GM12878 (cell line): ENCODE data around the gene AGO4. TPM values are rescaled to one million over a fixed set of nuclear protein-coding genes. Genes with fewer than 3 reads are reported as not detected.
"Not testable (repeated sequence)": the region's sequence is repeated elsewhere in the genome, so short reads cannot be mapped to it uniquely, and the experiment has no call there.

Experiments used
- ATAC-seq: fragments of 200-7000 bp; cut with Tn5 transposase; 3 replicates; pipeline ENCODE4 v1.9.1; 2020; ENCODE audit warnings: mild to moderate bottlenecking, moderate library complexity
- BruUV-seq: library from RNA; stranded (reverse); fragments of 400-500 nt; replicated peaks from 2 replicates; lab custom pipeline; 2021; lab: Mats Ljungman, UMichigan
- CTCF ChIA-PET: fragments of 300-600 bp; sonication (Branson Sonifier 250); formaldehyde crosslinking; extraction: SDS; loops from one replicate; lab custom pipeline; 2021; ENCODE audit warnings: inconsistent platforms; lab: Yijun Ruan, JAX
- POLR2A ChIA-PET: fragments of 350-600 bp; formaldehyde crosslinking; extraction: SDS; loops from one replicate; lab custom pipeline; 2021; ENCODE audit warnings: inconsistent platforms; lab: Charles Lee
- RAD21 ChIA-PET: fragments of 300-600 bp; sonication (Branson Sonifier 250); formaldehyde crosslinking; loops from one replicate; lab custom pipeline; 2023; ENCODE audit warnings: antibody characterized with exemption; ENCODE audit not compliant: unreplicated experiment; lab: Charles Lee
- SMC1A ChIA-PET: fragments of 300-600 bp; sonication (Branson Sonifier 250); formaldehyde crosslinking; loops from one replicate; lab custom pipeline; 2023; ENCODE audit not compliant: unreplicated experiment, uncharacterized antibody; lab: Charles Lee
- DNase-seq: peaks from one replicate; pipeline ENCODE4 v3.0.0-alpha.2; 2011; ENCODE audit warnings: low read depth, low spot score
- FAIRE-seq: peaks from 3 replicates; lab custom pipeline; 2011; peaks lifted over from hg19 to GRCh38; lab: Jason Lieb, UNC
- H2AFZ ChIP-seq: 2 replicates; pipeline ENCODE4 v1.6.0; 2011; ENCODE audit warnings: low read depth, low read length, control low read depth; ENCODE audit not compliant: control insufficient read depth
- H3K27ac ChIP-seq: 2 replicates; pipeline ENCODE4 v1.5.1; 2011; ENCODE audit warnings: control low read depth; ENCODE audit not compliant: control insufficient read depth, insufficient read depth
- H3K27me3 ChIP-seq, 2 experiments: replicated peaks in 1 of 2; 2 replicates each; pipeline versions ENCODE4 v1.6.0 to v1.6.1; 2011; ENCODE audit warnings: low read length in 1 of 2; ENCODE audit not compliant: control insufficient read depth in 2 of 2, insufficient read depth in 2 of 2
- H3K36me3 ChIP-seq, 2 experiments: 2 replicates each; pipeline ENCODE4 v1.5.1; 2011; ENCODE audit warnings: low read length in 1 of 2; ENCODE audit not compliant: control insufficient read depth in 2 of 2, insufficient read depth in 2 of 2
- H3K4me1 ChIP-seq: 2 replicates; pipeline ENCODE4 v1.6.1; 2011; ENCODE audit warnings: mild to moderate bottlenecking, low read length, moderate library complexity, mixed read lengths; ENCODE audit not compliant: control insufficient read depth, insufficient read depth
- H3K4me2 ChIP-seq: 2 replicates; pipeline ENCODE4 v1.6.0; 2011; ENCODE audit warnings: control low read depth; ENCODE audit not compliant: control insufficient read depth, insufficient read depth
- H3K4me3 ChIP-seq: fragments of 200-600 bp; sonication (generic); 2 replicates; pipeline ENCODE4 v1.5.1; 2016
- H3K79me2 ChIP-seq: 2 replicates; pipeline ENCODE4 v1.6.0; 2011; ENCODE audit warnings: low read length; ENCODE audit not compliant: control insufficient read depth, insufficient read depth
- H3K9ac ChIP-seq: 2 replicates; pipeline ENCODE4 v1.8.0; 2011; ENCODE audit warnings: low read length, control low read depth, mixed read lengths; ENCODE audit not compliant: control insufficient read depth, insufficient read depth
- H3K9me3 ChIP-seq: replicated peaks from 3 replicates; pipeline ENCODE4 v1.5.1; 2011; ENCODE audit warnings: mild to moderate bottlenecking, low read length; ENCODE audit not compliant: control insufficient read depth, insufficient read depth
- H4K20me1 ChIP-seq: 2 replicates; pipeline ENCODE4 v1.6.0; 2011; ENCODE audit not compliant: control insufficient read depth, insufficient read depth
- SIN3A ChIP-seq: IDR thresholded peaks from 2 replicates; pipeline ENCODE4 v1.6.1; 2012; ENCODE audit warnings: low read depth, low read length, improper control_type of control experiment
- WGBS: methylation state at CpG from one replicate; pipeline ENCODE4 v1.1.6; 2016; ENCODE audit warnings: low lambda C conversion rate; ENCODE audit not compliant: insufficient replicate concordance, insufficient coverage; ENCODE audit errors: missing lambda C conversion rate; 5-methylcytosine and 5-hydroxymethylcytosine counted together
- in situ Hi-C: fragments of 300-500 bp; cut with MboI; formaldehyde crosslinking; loops from 9 replicates; pipeline ENCODE4 v1.14.3; 2018; ENCODE audit warnings: mixed read lengths
- intact Hi-C: fragments of 100-400 bp; cut with micrococcal nuclease; formaldehyde crosslinking; loops from one replicate; pipeline ENCODE4 v1.14.2; 2022; ENCODE audit not compliant: unreplicated experiment
- polyA plus RNA-seq, 11 experiments: library from polyadenylated mRNA; depleted of rRNA in 4 of 11; unstranded in 6 of 11; stranded (reverse) in 5 of 11; fragments of >200 nt; fragmentation: Nextera tagmentation in 4 of 11; fragmentation: Illumina TruSeq in 1 of 11; extraction: Ambion mirVana in 4 of 11; extraction: Trizol in 1 of 11; gene quantifications; 1 replicate in 1 of 11; 2 replicates in 10 of 11; pipeline versions ENCODE4 v1.2.1 to v1.2.3, GENCODE V29; 2011 to 2016; ENCODE audit warnings: inconsistent platforms in 2 of 11, missing spikeins in 2 of 11, low read depth in 1 of 11
- total RNA-seq, 4 experiments: library from RNA; depleted of rRNA in 3 of 4; stranded (reverse); fragments of >200 nt in 3 of 4; fragmentation: Illumina TruSeq in 1 of 4; extraction: Trizol in 1 of 4; gene quantifications; 2 replicates each; pipeline versions ENCODE4 v1.2.1 to v1.2.3, GENCODE V29; 2013 to 2021
- TF ChIP-seq, protein P1 (sequence below): fragments of 450-650 bp; conservative IDR thresholded peaks from 2 replicates; pipeline ENCODE4 v1.6.1; 2017; ENCODE audit warnings: mild to moderate bottlenecking, moderate library complexity
- TF ChIP-seq, protein P2 (sequence below): IDR thresholded peaks from 2 replicates; pipeline ENCODE4 v1.6.1; 2012; ENCODE audit warnings: mild to moderate bottlenecking, low read depth, low read length
- TF ChIP-seq, protein P3 (sequence below): fragments of 450-650 bp; IDR thresholded peaks from 2 replicates; pipeline ENCODE4 v1.6.1; 2014; ENCODE audit warnings: mild to moderate bottlenecking

AGO4 gene
- total and polyA plus RNA-seq, 10 of the 15 experiments (the other 5 are each of a cell fraction or from before 2014, with no cell fraction given) = 1.2 to 7.9 (median 3.2) TPM

DNA sequence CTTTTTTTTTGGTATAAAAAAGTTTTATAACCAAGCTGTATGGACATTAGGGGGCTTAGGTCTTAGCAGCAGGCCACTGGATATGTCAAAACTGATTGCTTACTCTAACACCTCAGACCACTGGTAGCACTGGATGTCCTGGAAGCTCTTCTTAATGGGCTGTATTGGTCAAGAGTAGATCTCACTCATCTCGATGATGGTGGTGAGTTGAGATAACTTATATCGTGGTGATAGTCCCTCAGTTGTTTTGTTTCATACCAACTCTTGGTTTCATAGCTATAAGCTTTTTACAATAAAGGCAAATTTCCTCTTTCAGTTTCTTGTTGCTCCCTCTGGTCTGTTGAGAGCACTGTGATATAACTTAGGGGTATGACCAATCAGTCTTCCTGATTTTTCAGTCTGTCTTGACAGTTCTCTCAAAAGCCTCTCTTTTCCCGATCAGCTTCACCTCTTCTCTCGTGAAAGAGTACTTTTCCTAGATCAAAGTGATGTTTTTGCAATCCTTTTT is 65.5 kb downstream of the AGO4 start (continued):
- TF ChIP-seq, protein P1, sequence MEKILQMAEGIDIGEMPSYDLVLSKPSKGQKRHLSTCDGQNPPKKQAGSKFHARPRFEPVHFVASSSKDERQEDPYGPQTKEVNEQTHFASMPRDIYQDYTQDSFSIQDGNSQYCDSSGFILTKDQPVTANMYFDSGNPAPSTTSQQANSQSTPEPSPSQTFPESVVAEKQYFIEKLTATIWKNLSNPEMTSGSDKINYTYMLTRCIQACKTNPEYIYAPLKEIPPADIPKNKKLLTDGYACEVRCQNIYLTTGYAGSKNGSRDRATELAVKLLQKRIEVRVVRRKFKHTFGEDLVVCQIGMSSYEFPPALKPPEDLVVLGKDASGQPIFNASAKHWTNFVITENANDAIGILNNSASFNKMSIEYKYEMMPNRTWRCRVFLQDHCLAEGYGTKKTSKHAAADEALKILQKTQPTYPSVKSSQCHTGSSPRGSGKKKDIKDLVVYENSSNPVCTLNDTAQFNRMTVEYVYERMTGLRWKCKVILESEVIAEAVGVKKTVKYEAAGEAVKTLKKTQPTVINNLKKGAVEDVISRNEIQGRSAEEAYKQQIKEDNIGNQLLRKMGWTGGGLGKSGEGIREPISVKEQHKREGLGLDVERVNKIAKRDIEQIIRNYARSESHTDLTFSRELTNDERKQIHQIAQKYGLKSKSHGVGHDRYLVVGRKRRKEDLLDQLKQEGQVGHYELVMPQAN = no peak

DNA sequence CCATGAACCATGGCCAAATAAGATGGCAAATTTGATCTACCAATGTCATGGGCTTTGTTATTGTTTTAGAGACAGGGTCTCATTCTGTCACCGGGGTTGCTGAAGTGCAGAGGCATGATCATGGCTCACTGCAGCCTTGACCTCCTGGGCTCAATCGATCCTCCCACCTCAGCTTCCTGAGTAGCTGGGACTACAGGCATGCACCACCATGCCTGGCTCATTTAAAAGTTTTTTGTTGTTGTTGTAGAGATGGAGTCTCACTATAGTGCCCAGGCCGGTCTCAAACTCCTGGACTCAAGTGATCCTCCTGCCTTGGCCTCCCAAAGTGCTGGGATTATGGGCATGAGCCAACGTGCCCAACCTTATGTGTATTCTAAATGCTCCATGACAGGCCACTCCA is 66.3 kb downstream of the AGO4 start:
- H3K9me3 ChIP-seq, H3K4me1 ChIP-seq, H3K4me2 ChIP-seq, RAD21 ChIA-PET, H3K79me2 ChIP-seq, H3K27me3 ChIP-seq, ATAC-seq, intact Hi-C loops, H3K9ac ChIP-seq, BruUV-seq, DNase-seq, H4K20me1 ChIP-seq, H3K27ac ChIP-seq, H3K36me3 ChIP-seq, FAIRE-seq, H2AFZ ChIP-seq, in situ Hi-C loops, POLR2A ChIA-PET, H3K4me3 ChIP-seq: not testable (repeated sequence)
- ChIA-PET SMC1A (interaction anchor here (0.7 to 1.6 kb wide), 2 partner anchors 11 to 59 kb away, joined by 3 read pairs; no protein-coding TSS in a partner anchor), CTCF (interaction anchor here (1.7 kb wide), 1 partner anchor 9 kb away, joined by 7 read pairs; the partner anchor contains the start of gene AGO1)
- WGBS = 39% methylated on average over 4 of the region's 4 CpGs

DNA sequence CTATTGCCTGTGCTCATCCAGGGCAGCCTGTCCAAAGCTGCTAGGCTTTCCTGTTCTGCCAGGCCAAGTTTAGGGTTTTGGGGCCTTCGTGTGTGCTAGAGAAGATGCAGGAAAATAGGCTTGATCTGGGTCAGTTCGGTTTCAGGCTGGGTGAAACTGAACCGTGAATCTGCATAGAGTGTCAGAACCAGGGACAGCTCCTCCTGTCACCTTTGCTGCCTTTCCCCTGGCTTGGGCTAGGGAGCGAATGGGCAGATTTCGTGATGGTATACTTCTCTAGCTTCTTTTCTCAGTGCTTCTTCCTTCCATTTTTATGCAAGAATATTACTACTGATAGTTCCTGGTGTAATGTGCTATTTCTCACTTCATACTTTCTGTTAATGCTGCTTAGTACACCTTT is 69.2 kb downstream of the AGO4 start:
- ChIA-PET RAD21 (no interaction called here), CTCF (interaction anchor here (0.5 kb wide), 1 partner anchor 184 kb away, joined by 4 read pairs; no protein-coding TSS in a partner anchor), POLR2A (no interaction called here), SMC1A (interaction anchor here (0.6 kb wide), 1 partner anchor 98 kb away, joined by 3 read pairs; no protein-coding TSS in a partner anchor)
- Histone ChIP-seq H3K36me3 (no peaks in the 10 kb centered on the region), H3K4me3 (no peak overlapping the region), H4K20me1 (no peaks in the 10 kb centered on the region), H3K4me1 (no peaks in the 10 kb centered on the region; the same call in 1 of the 2 replicates), H3K27me3 (no peaks in the 10 kb centered on the region), H2AFZ (no peak overlapping the region), H3K4me2 (no peak overlapping the region), H3K9me3 (no peaks in the 10 kb centered on the region), H3K27ac (no peak overlapping the region), H3K79me2 (no peaks in the 10 kb centered on the region), H3K9ac (no peak overlapping the region)
- TF ChIP-seq, protein P2, sequence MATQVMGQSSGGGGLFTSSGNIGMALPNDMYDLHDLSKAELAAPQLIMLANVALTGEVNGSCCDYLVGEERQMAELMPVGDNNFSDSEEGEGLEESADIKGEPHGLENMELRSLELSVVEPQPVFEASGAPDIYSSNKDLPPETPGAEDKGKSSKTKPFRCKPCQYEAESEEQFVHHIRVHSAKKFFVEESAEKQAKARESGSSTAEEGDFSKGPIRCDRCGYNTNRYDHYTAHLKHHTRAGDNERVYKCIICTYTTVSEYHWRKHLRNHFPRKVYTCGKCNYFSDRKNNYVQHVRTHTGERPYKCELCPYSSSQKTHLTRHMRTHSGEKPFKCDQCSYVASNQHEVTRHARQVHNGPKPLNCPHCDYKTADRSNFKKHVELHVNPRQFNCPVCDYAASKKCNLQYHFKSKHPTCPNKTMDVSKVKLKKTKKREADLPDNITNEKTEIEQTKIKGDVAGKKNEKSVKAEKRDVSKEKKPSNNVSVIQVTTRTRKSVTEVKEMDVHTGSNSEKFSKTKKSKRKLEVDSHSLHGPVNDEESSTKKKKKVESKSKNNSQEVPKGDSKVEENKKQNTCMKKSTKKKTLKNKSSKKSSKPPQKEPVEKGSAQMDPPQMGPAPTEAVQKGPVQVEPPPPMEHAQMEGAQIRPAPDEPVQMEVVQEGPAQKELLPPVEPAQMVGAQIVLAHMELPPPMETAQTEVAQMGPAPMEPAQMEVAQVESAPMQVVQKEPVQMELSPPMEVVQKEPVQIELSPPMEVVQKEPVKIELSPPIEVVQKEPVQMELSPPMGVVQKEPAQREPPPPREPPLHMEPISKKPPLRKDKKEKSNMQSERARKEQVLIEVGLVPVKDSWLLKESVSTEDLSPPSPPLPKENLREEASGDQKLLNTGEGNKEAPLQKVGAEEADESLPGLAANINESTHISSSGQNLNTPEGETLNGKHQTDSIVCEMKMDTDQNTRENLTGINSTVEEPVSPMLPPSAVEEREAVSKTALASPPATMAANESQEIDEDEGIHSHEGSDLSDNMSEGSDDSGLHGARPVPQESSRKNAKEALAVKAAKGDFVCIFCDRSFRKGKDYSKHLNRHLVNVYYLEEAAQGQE = peak; percentile 92
- 0 out of 2 replicates have a peak, but pooled peaks have one; percentile 33 for TF ChIP-seq SIN3A
- TF ChIP-seq, protein P3, sequence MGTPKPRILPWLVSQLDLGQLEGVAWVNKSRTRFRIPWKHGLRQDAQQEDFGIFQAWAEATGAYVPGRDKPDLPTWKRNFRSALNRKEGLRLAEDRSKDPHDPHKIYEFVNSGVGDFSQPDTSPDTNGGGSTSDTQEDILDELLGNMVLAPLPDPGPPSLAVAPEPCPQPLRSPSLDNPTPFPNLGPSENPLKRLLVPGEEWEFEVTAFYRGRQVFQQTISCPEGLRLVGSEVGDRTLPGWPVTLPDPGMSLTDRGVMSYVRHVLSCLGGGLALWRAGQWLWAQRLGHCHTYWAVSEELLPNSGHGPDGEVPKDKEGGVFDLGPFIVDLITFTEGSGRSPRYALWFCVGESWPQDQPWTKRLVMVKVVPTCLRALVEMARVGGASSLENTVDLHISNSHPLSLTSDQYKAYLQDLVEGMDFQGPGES = no peak
- ATAC-seq (peak; percentile 58; the same call in 2 of the 3 replicates), FAIRE-seq (no peak), DNase-seq (no peak)
- intact Hi-C loops = no loop called here
- in situ Hi-C loops = no loop called here
- WGBS = 24% methylated on average over 5 of the region's 5 CpGs
- BruUV-seq = no TSS peak
